Stimulated activated memory B cell treated with anti-CD40 and anti-IgM and Interleukin-4, amounts not matched to agents 10 μg/mL and 1 μg/mL and 100 μg/mL, for 72 hours (primary cell): ENCODE results near the gene XRCC4.
"Not testable (repeated sequence)": the region's sequence is repeated elsewhere in the genome, so short reads cannot be mapped to it uniquely, and the experiment has no call there.

Source experiments
- ATAC-seq: fragments of 150-1000 bp; cut with Tn5 transposase; 2 replicates; pipeline ENCODE4 v1.10.0; 2021
- H3K27ac Mint-ChIP-seq: one replicate; pipeline ENCODE4 v1.8.0; 2022; ENCODE audit warnings: mild to moderate bottlenecking, mixed read lengths
- H3K27me3 Mint-ChIP-seq: one replicate; pipeline ENCODE4 v1.8.0; 2022; ENCODE audit warnings: mixed read lengths
- H3K36me3 Mint-ChIP-seq: one replicate; pipeline ENCODE4 v1.8.0; 2022; ENCODE audit warnings: mixed read lengths
- H3K4me1 Mint-ChIP-seq: one replicate; pipeline ENCODE4 v1.8.0; 2022; ENCODE audit warnings: mixed read lengths
- H3K4me3 Mint-ChIP-seq: one replicate; pipeline ENCODE4 v1.8.0; 2022; ENCODE audit warnings: mild to moderate bottlenecking, moderate library complexity, mixed read lengths
- H3K9me3 Mint-ChIP-seq: one replicate; pipeline ENCODE4 v1.8.0; 2022; ENCODE audit warnings: mixed read lengths

The XRCC4 gene

GRCh38 chr5:83343299-83343698 lies 266.0 kb downstream of the XRCC4 start:
- Mint-ChIP-seq H3K27ac (no peak overlapping the region), H3K4me1 (peaks cover 14% of the 10 kb centered on the region), H3K36me3 (peaks cover 19% of the 10 kb centered on the region), H3K27me3 (no peaks in the 10 kb centered on the region), H3K4me3 (no peak overlapping the region), H3K9me3 (peaks cover 10% of the 10 kb centered on the region)
- ATAC-seq, result no peak

GRCh38 chr5:83345423-83345822 lies 268.1 kb downstream of the XRCC4 start:
- H3K27me3 Mint-ChIP-seq, result no peaks in the 10 kb centered on the region
- H3K36me3 Mint-ChIP-seq, result peaks cover 33% of the 10 kb centered on the region
- no peak for ATAC-seq
- no peak overlapping the region for H3K4me3 Mint-ChIP-seq
- H3K9me3 Mint-ChIP-seq, result peaks cover 21% of the 10 kb centered on the region
- H3K4me1 Mint-ChIP-seq, result peaks cover 6% of the 10 kb centered on the region
- no peak overlapping the region for H3K27ac Mint-ChIP-seq

GRCh38 chr5:83348281-83348780 lies 271.0 kb downstream of the XRCC4 start:
- H3K27me3 Mint-ChIP-seq, result no peaks in the 10 kb centered on the region
- peaks cover 35% of the 10 kb centered on the region for H3K36me3 Mint-ChIP-seq
- H3K9me3 Mint-ChIP-seq, result peaks cover 22% of the 10 kb centered on the region
- no peak overlapping the region for H3K27ac Mint-ChIP-seq
- no peak for ATAC-seq
- no peaks in the 10 kb centered on the region for H3K4me1 Mint-ChIP-seq
- no peak overlapping the region for H3K4me3 Mint-ChIP-seq

GRCh38 chr5:83353231-83353630 lies 275.9 kb downstream of the XRCC4 start:
- no peak for ATAC-seq
- peaks cover 35% of the 10 kb centered on the region for H3K36me3 Mint-ChIP-seq
- no peaks in the 10 kb centered on the region for H3K27me3 Mint-ChIP-seq
- H3K4me1 Mint-ChIP-seq, result peaks cover 7% of the 10 kb centered on the region
- peaks cover 12% of the 10 kb centered on the region for H3K9me3 Mint-ChIP-seq
- H3K27ac Mint-ChIP-seq, result no peak overlapping the region
- H3K4me3 Mint-ChIP-seq, result no peak overlapping the region

- Mint-ChIP-seq H3K36me3 (peaks cover 31% of the 10 kb centered on the region), H3K27me3 (no peaks in the 10 kb centered on the region), H3K9me3 (peaks cover 11% of the 10 kb centered on the region), H3K4me1 (peaks cover 7% of the 10 kb centered on the region), H3K27ac (no peak overlapping the region), H3K4me3 (no peak overlapping the region)
- ATAC-seq, result no peak
Observed at GRCh38 chr5:83353774-83354173, 276.4 kb downstream of the XRCC4 start.

- H3K4me3 Mint-ChIP-seq, result no peak overlapping the region
- peaks cover 5% of the 10 kb centered on the region for H3K9me3 Mint-ChIP-seq
- peaks cover 25% of the 10 kb centered on the region for H3K36me3 Mint-ChIP-seq
- no peak overlapping the region for H3K27ac Mint-ChIP-seq
- peaks cover 7% of the 10 kb centered on the region for H3K4me1 Mint-ChIP-seq
- H3K27me3 Mint-ChIP-seq, result no peaks in the 10 kb centered on the region
- ATAC-seq, result no peak
Observed at GRCh38 chr5:83354958-83355357, 277.6 kb downstream of the XRCC4 start.

- not testable (repeated sequence) for H3K27me3 Mint-ChIP-seq, ATAC-seq
- H3K36me3 Mint-ChIP-seq, result peaks cover 19% of the 10 kb centered on the region
Observed at GRCh38 chr5:83355482-83356014, 278.2 kb downstream of the XRCC4 start.

GRCh38 chr5:83357621-83358231 lies 280.4 kb downstream of the XRCC4 start:
- H3K4me3 Mint-ChIP-seq, result no peak overlapping the region
- H3K9me3 Mint-ChIP-seq, result no peaks in the 10 kb centered on the region
- peaks cover 18% of the 10 kb centered on the region for H3K36me3 Mint-ChIP-seq
- ATAC-seq, result no peak
- no peak overlapping the region for H3K27ac Mint-ChIP-seq
- H3K27me3 Mint-ChIP-seq, result no peaks in the 10 kb centered on the region
- peaks cover 7% of the 10 kb centered on the region for H3K4me1 Mint-ChIP-seq

More at GRCh38 chr5:83355482-83356014, 278.2 kb downstream of the XRCC4 start:
- not testable (repeated sequence) for H3K27ac Mint-ChIP-seq, H3K4me3 Mint-ChIP-seq, H3K9me3 Mint-ChIP-seq, H3K4me1 Mint-ChIP-seq

- Mint-ChIP-seq H3K9me3 (no peaks in the 10 kb centered on the region), H3K27me3 (no peaks in the 10 kb centered on the region), H3K27ac (no peak overlapping the region), H3K4me1 (peaks cover 17% of the 10 kb centered on the region), H3K36me3 (no peaks in the 10 kb centered on the region), H3K4me3 (no peak overlapping the region)
- no peak for ATAC-seq
Observed at GRCh38 chr5:83360573-83360972, 283.2 kb downstream of the XRCC4 start.

GRCh38 chr5:83362526-83362925 lies 285.2 kb downstream of the XRCC4 start:
- Mint-ChIP-seq H3K4me1 (peaks cover 11% of the 10 kb centered on the region), H3K27me3 (peaks cover 8% of the 10 kb centered on the region), H3K27ac (no peak overlapping the region), H3K9me3 (peaks cover 5% of the 10 kb centered on the region), H3K4me3 (no peak overlapping the region), H3K36me3 (no peaks in the 10 kb centered on the region)
- no peak for ATAC-seq

GRCh38 chr5:83363111-83363885 lies 286.0 kb downstream of the XRCC4 start:
- H3K4me3 Mint-ChIP-seq, result no peak overlapping the region
- H3K27ac Mint-ChIP-seq, result no peak overlapping the region
- peaks cover 8% of the 10 kb centered on the region for H3K27me3 Mint-ChIP-seq
- H3K36me3 Mint-ChIP-seq, result no peaks in the 10 kb centered on the region
- ATAC-seq, result no peak
- H3K9me3 Mint-ChIP-seq, result peaks cover 5% of the 10 kb centered on the region
- H3K4me1 Mint-ChIP-seq, result peaks cover 11% of the 10 kb centered on the region

GRCh38 chr5:83363886-83364275 lies 286.5 kb downstream of the XRCC4 start:
- H3K4me3 Mint-ChIP-seq, result no peak overlapping the region
- H3K27me3 Mint-ChIP-seq, result peaks cover 8% of the 10 kb centered on the region
- no peak for ATAC-seq
- H3K9me3 Mint-ChIP-seq, result peaks cover 5% of the 10 kb centered on the region
- no peaks in the 10 kb centered on the region for H3K36me3 Mint-ChIP-seq
- H3K27ac Mint-ChIP-seq, result no peak overlapping the region
- peaks cover 11% of the 10 kb centered on the region for H3K4me1 Mint-ChIP-seq

GRCh38 chr5:83364312-83365299 lies 287.3 kb downstream of the XRCC4 start:
- Mint-ChIP-seq H3K4me1 (peaks cover 11% of the 10 kb centered on the region), H3K4me3 (no peak overlapping the region), H3K27me3 (peaks cover 8% of the 10 kb centered on the region), H3K36me3 (no peaks in the 10 kb centered on the region), H3K9me3 (peaks cover 5% of the 10 kb centered on the region), H3K27ac (no peak overlapping the region)
- ATAC-seq, result no peak

GRCh38 chr5:83368319-83368718 lies 291.0 kb downstream of the XRCC4 start:
- no peak for ATAC-seq
- H3K27me3 Mint-ChIP-seq, result peaks cover 8% of the 10 kb centered on the region
- H3K4me3 Mint-ChIP-seq, result no peak overlapping the region

GRCh38 chr5:83368835-83369234 lies 291.5 kb downstream of the XRCC4 start:
- H3K4me1 Mint-ChIP-seq, result peaks cover 11% of the 10 kb centered on the region
- no peak overlapping the region for H3K27ac Mint-ChIP-seq
- no peaks in the 10 kb centered on the region for H3K36me3 Mint-ChIP-seq
- no peak for ATAC-seq
- H3K9me3 Mint-ChIP-seq, result peaks cover 5% of the 10 kb centered on the region
- no peak overlapping the region for H3K4me3 Mint-ChIP-seq
- H3K27me3 Mint-ChIP-seq, result peaks cover 8% of the 10 kb centered on the region

More at GRCh38 chr5:83368319-83368718, 291.0 kb downstream of the XRCC4 start:
- Mint-ChIP-seq H3K27ac (no peak overlapping the region), H3K36me3 (no peaks in the 10 kb centered on the region), H3K9me3 (peaks cover 5% of the 10 kb centered on the region), H3K4me1 (peaks cover 11% of the 10 kb centered on the region)
